COLO668 (cell line): ENCODE results near the gene RPS6KA2.

Experiments used
- DNase-seq: peaks from one replicate; lab custom pipeline; 2025; ENCODE audit not compliant: unreplicated experiment; lab: John Stamatoyannopoulos, UW

The RPS6KA2 gene

GRCh38 chr6:166473886-166474571 lies 153.0 kb downstream of the RPS6KA2 start:
- DNase-seq: no peak

- no peak for DNase-seq
These were observed 154.4 kb downstream of the RPS6KA2 start for GRCh38 chr6:166472636-166473035.

- DNase-seq: no peak
These were observed 155.2 kb downstream of the RPS6KA2 start for GRCh38 chr6:166471797-166472260.

GRCh38 chr6:166470863-166471410 lies 156.1 kb downstream of the RPS6KA2 start:
- DNase-seq: no peak

- peak; percentile 33 for DNase-seq
These were observed 156.8 kb downstream of the RPS6KA2 start for GRCh38 chr6:166470029-166470862.

- DNase-seq: no peak
These were observed 157.6 kb downstream of the RPS6KA2 start for GRCh38 chr6:166469426-166469961.

- no peak for DNase-seq
These were observed 159.5 kb downstream of the RPS6KA2 start for GRCh38 chr6:166467436-166468000.

- DNase-seq: no peak
These were observed 160.6 kb downstream of the RPS6KA2 start for GRCh38 chr6:166466178-166467122.

GRCh38 chr6:166465671-166466087 lies 161.4 kb downstream of the RPS6KA2 start:
- no peak for DNase-seq

GRCh38 chr6:166465003-166465399 lies 162.1 kb downstream of the RPS6KA2 start:
- DNase-seq: no peak

GRCh38 chr6:166464068-166465002 lies 162.7 kb downstream of the RPS6KA2 start:
- DNase-seq: no peak

- DNase-seq: no peak
These were observed 163.5 kb downstream of the RPS6KA2 start for GRCh38 chr6:166463359-166464067.

GRCh38 chr6:166462461-166463135 lies 164.5 kb downstream of the RPS6KA2 start:
- no peak for DNase-seq

- no peak for DNase-seq
These were observed 165.1 kb downstream of the RPS6KA2 start for GRCh38 chr6:166461821-166462460.

- no peak for DNase-seq
These were observed 166.3 kb downstream of the RPS6KA2 start for GRCh38 chr6:166460473-166461437.

- DNase-seq: no peak
These were observed 167.1 kb downstream of the RPS6KA2 start for GRCh38 chr6:166459906-166460305.
